IMR-90 (cell line): ENCODE results near the gene SPINT3. TPM values are rescaled to one million over a fixed set of nuclear protein-coding genes. Genes with fewer than 3 reads are reported as not detected.

Experiments used
- ATAC-seq: fragments of 200-7000 bp; cut with Tn5 transposase; 2 replicates; pipeline ENCODE4 v1.9.1; 2020; ENCODE audit warnings: low read depth, mild to moderate bottlenecking, moderate library complexity
- BruUV-seq: library from RNA; stranded (reverse); fragments of 400-500 nt; replicated peaks from 2 replicates; lab custom pipeline; 2021; lab: Mats Ljungman, UMichigan
- CTCF ChIA-PET: fragments of 300-600 bp; formaldehyde crosslinking; extraction: SDS; loops from one replicate; lab custom pipeline; 2021; ENCODE audit warnings: antibody characterized with exemption; lab: Yijun Ruan, JAX
- POLR2A ChIA-PET: fragments of 300-600 bp; sonication (Branson Sonifier 250); formaldehyde crosslinking; loops from one replicate; lab custom pipeline; 2022; ENCODE audit warnings: antibody characterized with exemption; ENCODE audit not compliant: unreplicated experiment; lab: Charles Lee
- DNase-seq: peaks from one replicate; pipeline ENCODE4 v3.0.0; 2013
- H2AFZ ChIP-seq: replicated peaks from 2 replicates; pipeline ENCODE3; 2013; ENCODE audit warnings: low read length, mild to moderate bottlenecking; ENCODE audit not compliant: poor library complexity
- H2AK5ac ChIP-seq: 2 replicates; pipeline ENCODE4 v1.6.1; 2013; ENCODE audit warnings: low read depth, low read length, inconsistent platforms
- H2AK9ac ChIP-seq: replicated peaks from 2 replicates; pipeline ENCODE3; 2013; ENCODE audit warnings: mild to moderate bottlenecking, low read depth, low read length, moderate library complexity; ENCODE audit not compliant: poor library complexity
- H2BK120ac ChIP-seq: 2 replicates; pipeline ENCODE4 v1.6.1; 2013; ENCODE audit warnings: low read depth, low read length, inconsistent platforms
- H2BK15ac ChIP-seq: 3 replicates; pipeline ENCODE4 v1.6.1; 2013; ENCODE audit warnings: low read depth, low read length, inconsistent platforms
- H2BK20ac ChIP-seq: 2 replicates; pipeline ENCODE4 v1.6.1; 2013; ENCODE audit warnings: low read depth, mild to moderate bottlenecking, inconsistent platforms, low read length, moderate library complexity
- H2BK5ac ChIP-seq: 2 replicates; pipeline ENCODE4 v1.6.1; 2013; ENCODE audit warnings: mild to moderate bottlenecking, low read depth, low read length, inconsistent platforms; ENCODE audit not compliant: poor library complexity, severe bottlenecking
- H3K14ac ChIP-seq: replicated peaks from 2 replicates; pipeline ENCODE4 v1.6.1; 2013; ENCODE audit warnings: low read depth, low read length, inconsistent platforms
- H3K18ac ChIP-seq: 2 replicates; pipeline ENCODE4 v1.6.1; 2013; ENCODE audit warnings: low read depth, low read length, control low read depth
- H3K23ac ChIP-seq: 2 replicates; pipeline ENCODE4 v1.6.1; 2013; ENCODE audit warnings: low read depth, low read length, inconsistent platforms
- H3K27ac ChIP-seq: 2 replicates; pipeline ENCODE4 v1.5.1; 2013; ENCODE audit warnings: mild to moderate bottlenecking, control low read depth, low read length; ENCODE audit not compliant: insufficient read depth
- H3K27me3 ChIP-seq: 2 replicates; pipeline ENCODE4 v1.6.1; 2013; ENCODE audit warnings: low read length; ENCODE audit not compliant: control insufficient read depth, insufficient read depth
- H3K36me3 ChIP-seq: 2 replicates; pipeline ENCODE4 v1.6.1; 2013; ENCODE audit warnings: low read length, mixed read lengths; ENCODE audit not compliant: control insufficient read depth, insufficient read depth
- H3K4ac ChIP-seq: 2 replicates; pipeline ENCODE4 v1.6.1; 2013; ENCODE audit warnings: low read depth, low read length, inconsistent platforms
- H3K4me1 ChIP-seq: 2 replicates; pipeline ENCODE4 v1.6.1; 2013; ENCODE audit warnings: low read length, mixed read lengths; ENCODE audit not compliant: control insufficient read depth, insufficient read depth
- H3K4me2 ChIP-seq: 2 replicates; pipeline ENCODE4 v1.6.1; 2013; ENCODE audit warnings: low read depth, mild to moderate bottlenecking, control low read depth, low read length, moderate library complexity
- H3K4me3 ChIP-seq: 2 replicates; pipeline ENCODE4 v1.5.1; 2013; ENCODE audit warnings: low read depth, mild to moderate bottlenecking, control low read depth, low read length, moderate library complexity; ENCODE audit not compliant: insufficient read depth
- H3K56ac ChIP-seq: 2 replicates; pipeline ENCODE4 v1.6.1; 2013; ENCODE audit warnings: low read length, inconsistent platforms; ENCODE audit not compliant: insufficient read depth; ENCODE audit errors: extremely low read depth
- H3K79me1 ChIP-seq, 2 experiments: 2 replicates each; pipeline ENCODE4 v1.6.1; 2013; ENCODE audit warnings: low read length in 2 of 2, inconsistent platforms in 1 of 2, low read depth in 1 of 2
- H3K9ac ChIP-seq: 2 replicates; pipeline ENCODE4 v1.6.1; 2013; ENCODE audit warnings: low read depth, low read length, control low read depth
- H3K9me1 ChIP-seq: 2 replicates; pipeline ENCODE4 v1.6.1; 2013; ENCODE audit warnings: low read length, inconsistent platforms; ENCODE audit not compliant: insufficient read depth
- H3K9me3 ChIP-seq: 2 replicates; pipeline ENCODE4 v1.6.1; 2013; ENCODE audit warnings: low read length; ENCODE audit not compliant: control insufficient read depth, insufficient read depth
- H4K20me1 ChIP-seq: 2 replicates; pipeline ENCODE4 v1.6.1; 2013; ENCODE audit warnings: low read length, inconsistent platforms; ENCODE audit not compliant: insufficient read depth
- H4K5ac ChIP-seq: 2 replicates; pipeline ENCODE4 v1.6.1; 2013; ENCODE audit warnings: mild to moderate bottlenecking, low read depth, low read length, control low read depth
- H4K8ac ChIP-seq, 2 experiments: 2 replicates each; pipeline ENCODE4 v1.6.1; 2013; ENCODE audit warnings: low read depth in 2 of 2, low read length in 2 of 2, control low read depth in 1 of 2, inconsistent platforms in 1 of 2
- H4K91ac ChIP-seq: 2 replicates; pipeline ENCODE4 v1.6.1; 2013; ENCODE audit warnings: low read depth, low read length, inconsistent platforms; ENCODE audit not compliant: insufficient read depth
- CEBPB ChIP-seq: IDR thresholded peaks from 2 replicates; pipeline ENCODE4 v1.6.1; 2012; ENCODE audit warnings: low read depth, low read length, improper control_type of control experiment
- CHD1 ChIP-seq: IDR thresholded peaks from 2 replicates; pipeline ENCODE4 v1.6.1; 2012; ENCODE audit warnings: low read depth, low read length, improper control_type of control experiment
- CTCF ChIP-seq: conservative IDR thresholded peaks from 2 replicates; pipeline ENCODE4 v1.5.1; 2012; ENCODE audit warnings: mild to moderate bottlenecking, low read depth, low read length, improper control_type of control experiment
- MAZ ChIP-seq: IDR thresholded peaks from 2 replicates; pipeline ENCODE4 v1.6.1; 2012; ENCODE audit warnings: low read depth, mild to moderate bottlenecking, low read length, improper control_type of control experiment, moderate library complexity, borderline replicate concordance
- NFE2L2 ChIP-seq: fragments of 150-350 bp; IDR thresholded peaks from 2 replicates; pipeline ENCODE4 v1.6.1; 2016; ENCODE audit warnings: low read depth, mild to moderate bottlenecking, low read length
- POLR2A ChIP-seq: IDR thresholded peaks from 2 replicates; pipeline ENCODE4 v1.6.1; 2012; ENCODE audit warnings: mild to moderate bottlenecking, low read depth, low read length
- RCOR1 ChIP-seq: IDR thresholded peaks from 2 replicates; pipeline ENCODE4 v1.6.1; 2012; ENCODE audit warnings: mild to moderate bottlenecking, low read length, improper control_type of control experiment; ENCODE audit not compliant: insufficient replicate concordance
- WGBS, 2 experiments: methylation state at CpG; one replicate each; pipeline versions ENCODE4 v1.1.5 to v1.1.7; 2013; ENCODE audit warnings: missing lambda C conversion rate in 2 of 2; ENCODE audit not compliant: insufficient read length in 1 of 2; ENCODE audit errors: extremely low coverage in 2 of 2; 5-methylcytosine and 5-hydroxymethylcytosine counted together
- dilution Hi-C: fragments of 300-500 bp; cut with HindIII; formaldehyde crosslinking; loops from one replicate; pipeline ENCODE4 v1.14.3; 2018; ENCODE audit warnings: low sequenced_read_pairs; ENCODE audit not compliant: unreplicated experiment
- in situ Hi-C: fragments of 300-500 bp; cut with MboI; formaldehyde crosslinking; loops from 3 replicates; pipeline ENCODE4 v1.14.3; 2019; ENCODE audit warnings: low sequenced_read_pairs, inconsistent platforms, mixed read lengths
- intact Hi-C: fragments of 100-400 bp; cut with micrococcal nuclease; formaldehyde crosslinking; loops from 2 replicates; pipeline ENCODE4 v1.10.0; 2022
- polyA plus RNA-seq, 3 experiments: library from polyadenylated mRNA; depleted of rRNA; stranded (reverse); fragments of >200 nt; gene quantifications; 2 replicates each; pipeline ENCODE4 v1.2.3, GENCODE V29; 2012; ENCODE audit warnings: low replicate concordance in 1 of 3
- total RNA-seq: library from RNA; depleted of rRNA; stranded (reverse); fragments of >200 nt; gene quantifications from 2 replicates; pipeline ENCODE4 v1.2.3, GENCODE V29; 2012

Gene SPINT3
- total and polyA plus RNA-seq, 2 of the 4 experiments (the other 2 are of a cell fraction), result not detected

GRCh38 chr20:45463709-45464108 lies 51.7 kb downstream of the SPINT3 start (continued):
- TF ChIP-seq CEBPB, result no peak
- TF ChIP-seq CHD1, result no peak

GRCh38 chr20:45462711-45463509 lies 52.5 kb downstream of the SPINT3 start:
- TF ChIP-seq MAZ, result no peak
- TF ChIP-seq NFE2L2, result no peak
- no peak for TF ChIP-seq CTCF
- no peak for TF ChIP-seq CHD1
- TF ChIP-seq POLR2A, result no peak
- TF ChIP-seq CEBPB, result no peak
- no peak for TF ChIP-seq RCOR1
- Histone ChIP-seq H4K8ac (no peak overlapping the region), H3K9ac (no peak overlapping the region), H3K9me3 (no peaks in the 10 kb centered on the region), H2BK120ac (no peak overlapping the region), H3K14ac (no peak overlapping the region), H2AK5ac (no peak overlapping the region), H3K18ac (no peak overlapping the region), H2BK20ac (no peak overlapping the region), H2AK9ac (no peak overlapping the region), H4K5ac (no peak overlapping the region), H3K4me3 (no peak overlapping the region), H3K4me1 (no peaks in the 10 kb centered on the region), H3K4me2 (no peak overlapping the region), H3K9me1 (no peaks in the 10 kb centered on the region), H2BK15ac (no peak overlapping the region), H4K91ac (no peak overlapping the region), H3K23ac (no peak overlapping the region), H2BK5ac (no peak overlapping the region), H3K36me3 (no peaks in the 10 kb centered on the region), H3K79me1 (no peaks in the 10 kb centered on the region), H3K27ac (no peak overlapping the region), H3K4ac (no peak overlapping the region), H3K56ac (no peak overlapping the region), H2AFZ (no peak overlapping the region), H4K20me1 (no peaks in the 10 kb centered on the region), H3K27me3 (peaks cover 22% of the 10 kb centered on the region)
- DNase-seq, result no peak
- CTCF ChIA-PET, result no interaction called here
- 75% methylated on average over 3 of the region's 6 CpGs; no CpG with 5 or more reads in 1 of the 2 experiments for whole genome bisulfite sequencing, 2 experiments
- in situ Hi-C loops (no loop called here), dilution Hi-C loops (no loop called here), intact Hi-C loops (no loop called here)
- POLR2A ChIA-PET, result no interaction called here
- BruUV-seq, result no TSS peak
- no peak for ATAC-seq
